Fibroblast of gingiva (primary cell): Measurements from ENCODE around the gene MARK3.
A peak's percentile ranks its signal among the peaks of the same experiment; 100 is the strongest.

Experiments used
- DNase-seq: peaks from one replicate; pipeline ENCODE4 v3.0.0-alpha.2; 2011; ENCODE audit warnings: low read depth

The MARK3 gene

GRCh38 chr14:103367995-103368394 lies 17.2 kb upstream of the MARK3 start:
- no peak for DNase-seq

DNA sequence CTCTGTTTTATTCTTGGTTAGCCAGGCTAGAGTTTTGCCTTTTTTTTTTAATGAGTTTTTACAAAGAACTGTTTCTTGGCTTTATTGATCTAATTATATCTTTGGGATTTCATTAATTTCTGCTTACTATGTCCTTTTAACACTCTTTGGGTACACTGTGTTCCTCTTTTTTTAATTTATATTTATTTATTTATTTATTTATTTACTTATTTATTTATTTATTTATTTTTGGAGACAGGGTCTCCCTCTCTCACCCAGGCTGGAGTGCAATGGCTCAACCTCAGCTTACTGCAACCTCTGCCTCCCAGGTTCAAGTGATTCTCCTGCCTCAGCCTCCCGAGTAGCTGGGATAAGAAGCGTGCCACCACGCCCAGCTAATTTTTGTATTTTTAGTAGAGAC lies 15.1 kb upstream of the MARK3 start:
- DNase-seq: no peak

DNA sequence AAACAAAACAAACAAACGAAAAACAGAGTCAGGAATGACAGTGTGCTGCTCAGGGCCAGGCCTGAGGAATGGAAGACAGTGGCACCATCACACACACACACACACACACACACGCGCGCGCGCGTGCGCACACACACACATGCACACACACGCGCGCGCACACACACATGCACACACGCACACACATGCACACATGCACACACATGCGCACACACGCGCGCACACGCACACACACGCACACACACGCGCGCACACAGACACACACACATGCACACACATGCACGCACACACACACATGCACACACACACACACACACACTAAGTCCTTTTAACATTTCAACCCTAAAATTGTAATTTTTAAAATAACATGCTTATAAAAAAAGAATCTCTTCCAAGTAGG lies 13.2 kb upstream of the MARK3 start:
- no peak for DNase-seq

DNA sequence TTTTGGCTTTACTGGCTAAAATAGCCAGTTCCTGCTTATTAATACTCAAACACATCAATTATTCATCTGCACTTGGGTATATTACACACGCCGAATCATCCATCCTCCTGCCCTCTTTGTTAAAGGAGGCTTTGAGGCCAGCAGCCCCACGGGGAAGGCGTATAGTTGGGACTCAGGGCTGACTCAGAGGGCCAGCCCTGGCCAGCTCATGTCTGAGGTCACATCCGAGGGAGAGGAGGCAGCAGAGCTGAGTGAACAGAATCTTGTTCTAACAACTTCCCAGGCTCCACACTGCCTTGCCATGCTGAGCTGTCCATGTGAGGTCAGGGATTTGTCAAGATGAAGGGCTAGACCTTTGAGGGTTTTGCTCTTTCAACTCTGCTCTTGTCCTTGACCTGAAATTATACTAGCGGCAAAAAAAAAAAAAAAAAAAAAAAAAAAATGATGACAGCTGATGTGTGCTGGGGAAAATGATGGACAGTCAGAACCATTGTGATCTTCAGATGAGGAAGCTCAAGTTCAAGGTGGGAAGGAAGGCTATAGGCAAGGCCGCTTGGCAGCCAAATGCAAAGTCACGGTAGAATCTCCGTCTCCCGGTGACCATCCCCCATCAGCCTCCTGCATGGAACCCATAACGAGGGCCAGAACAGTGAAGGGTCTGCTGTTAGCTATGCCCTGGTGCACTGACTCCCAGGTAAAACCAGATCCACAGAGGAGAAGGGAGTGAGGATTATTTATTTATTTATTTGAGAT lies 12.5 kb upstream of the MARK3 start:
- peak; percentile 72 for DNase-seq

- DNase-seq: no peak
Measured at GRCh38 chr14:103374121-103374520, 11.1 kb upstream of the MARK3 start.

GRCh38 chr14:103377522-103378037 lies 7.6 kb upstream of the MARK3 start:
- DNase-seq: no peak

- no peak for DNase-seq
Measured at GRCh38 chr14:103378038-103378854, 7.0 kb upstream of the MARK3 start.

GRCh38 chr14:103380719-103381377 lies 4.4 kb upstream of the MARK3 start:
- peak; percentile 56 for DNase-seq

DNA sequence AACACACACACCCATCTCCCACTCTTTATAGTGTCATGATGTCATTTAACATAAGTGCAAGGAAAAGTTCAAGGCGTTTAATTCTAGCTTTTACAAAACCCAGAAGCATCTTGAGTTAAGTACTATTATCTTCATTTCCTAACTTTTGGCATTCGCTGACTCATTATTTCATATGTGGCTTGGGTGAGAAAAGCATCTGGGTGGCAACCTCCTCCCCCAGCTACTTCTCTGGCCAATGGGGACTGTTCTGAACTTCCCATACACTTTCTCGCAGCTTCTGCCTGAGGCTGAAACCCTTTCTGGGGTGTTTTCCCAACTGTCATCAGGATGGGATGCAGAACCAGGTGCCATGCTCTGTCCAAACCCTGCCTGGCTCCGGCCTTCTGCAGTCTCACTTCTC lies 2.8 kb upstream of the MARK3 start:
- peak; percentile 47 for DNase-seq

GRCh38 chr14:103384450-103385151 lies 614 bp upstream of the MARK3 start:
- DNase-seq: no peak

- peak; percentile 47 for DNase-seq
Measured at GRCh38 chr14:103385929-103386712, 906 bp downstream of the MARK3 start.

DNA sequence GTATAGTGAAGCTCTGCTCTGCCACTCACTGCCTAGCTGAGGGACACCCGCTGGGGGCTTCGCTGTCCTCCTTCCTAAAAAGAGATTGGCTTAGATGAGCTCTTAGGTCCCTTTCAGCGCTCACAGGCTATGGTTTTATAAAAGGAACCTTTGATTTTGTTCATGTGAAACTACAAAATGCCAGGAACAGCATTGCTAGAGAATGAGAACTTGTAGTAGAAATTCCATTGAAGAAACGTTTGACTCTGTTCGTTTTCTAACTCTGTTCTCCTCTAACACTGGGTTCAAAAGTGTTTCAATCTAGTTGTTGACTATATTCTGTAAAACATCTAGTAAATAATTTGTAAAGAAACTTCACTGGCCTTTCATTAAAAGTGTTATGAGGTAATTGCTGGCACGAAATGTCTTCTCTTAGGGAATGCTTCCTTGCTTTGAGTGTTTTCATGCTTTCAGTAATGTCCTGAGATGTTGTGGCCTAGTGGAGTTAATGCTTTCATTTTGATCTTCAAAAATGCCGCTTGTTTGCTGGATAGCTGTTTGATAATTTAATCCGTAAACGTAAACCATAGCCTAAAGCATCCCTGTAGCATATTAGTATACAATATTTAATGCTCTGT lies 1.6 kb downstream of the MARK3 start:
- no peak for DNase-seq

GRCh38 chr14:103388664-103389063 lies 3.4 kb downstream of the MARK3 start:
- DNase-seq: no peak

GRCh38 chr14:103390605-103391004 lies 5.4 kb downstream of the MARK3 start:
- no peak for DNase-seq

- DNase-seq: peak; percentile 88
Measured at GRCh38 chr14:103391048-103391447, 5.8 kb downstream of the MARK3 start.

DNA sequence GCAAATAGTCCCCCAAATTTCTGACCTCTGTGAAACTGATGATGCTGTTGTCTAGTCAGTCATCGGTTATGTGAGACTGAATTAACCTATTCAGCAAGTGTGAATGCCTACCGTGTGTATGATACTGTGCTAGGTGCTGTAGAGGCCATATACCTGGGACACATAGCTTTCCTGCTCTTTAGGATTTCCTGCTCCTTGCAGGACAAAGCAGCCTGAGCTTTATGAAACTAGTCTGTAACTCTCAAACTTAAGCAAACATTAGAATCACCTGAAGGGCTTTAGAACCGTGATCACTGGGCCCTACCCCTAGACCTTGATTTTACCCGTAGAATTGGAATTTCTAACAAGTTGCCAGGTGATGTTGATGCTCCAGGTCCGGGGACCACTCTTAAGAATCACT lies 6.9 kb downstream of the MARK3 start:
- no peak for DNase-seq

DNA sequence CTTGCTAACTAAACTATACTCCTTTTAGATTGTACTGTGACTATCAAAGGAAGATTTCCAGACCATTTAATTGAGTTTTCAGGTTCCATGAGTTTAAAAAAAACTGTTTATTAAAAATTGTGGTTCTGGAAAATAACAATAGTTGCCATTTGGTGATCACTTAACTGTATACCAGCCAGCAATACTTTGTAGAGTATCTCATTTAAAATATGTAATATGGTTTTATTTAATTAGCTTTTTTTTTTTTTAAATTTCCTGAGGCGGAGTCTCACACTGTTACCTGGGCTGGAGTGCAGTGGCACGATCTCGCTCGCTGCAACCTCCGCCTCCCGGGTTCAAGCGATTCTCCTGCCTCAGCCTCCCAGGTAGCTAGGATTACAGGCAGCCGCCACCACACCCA lies 7.4 kb downstream of the MARK3 start:
- DNase-seq: no peak

- no peak for DNase-seq
Measured at GRCh38 chr14:103393070-103393469, 7.9 kb downstream of the MARK3 start.

DNA sequence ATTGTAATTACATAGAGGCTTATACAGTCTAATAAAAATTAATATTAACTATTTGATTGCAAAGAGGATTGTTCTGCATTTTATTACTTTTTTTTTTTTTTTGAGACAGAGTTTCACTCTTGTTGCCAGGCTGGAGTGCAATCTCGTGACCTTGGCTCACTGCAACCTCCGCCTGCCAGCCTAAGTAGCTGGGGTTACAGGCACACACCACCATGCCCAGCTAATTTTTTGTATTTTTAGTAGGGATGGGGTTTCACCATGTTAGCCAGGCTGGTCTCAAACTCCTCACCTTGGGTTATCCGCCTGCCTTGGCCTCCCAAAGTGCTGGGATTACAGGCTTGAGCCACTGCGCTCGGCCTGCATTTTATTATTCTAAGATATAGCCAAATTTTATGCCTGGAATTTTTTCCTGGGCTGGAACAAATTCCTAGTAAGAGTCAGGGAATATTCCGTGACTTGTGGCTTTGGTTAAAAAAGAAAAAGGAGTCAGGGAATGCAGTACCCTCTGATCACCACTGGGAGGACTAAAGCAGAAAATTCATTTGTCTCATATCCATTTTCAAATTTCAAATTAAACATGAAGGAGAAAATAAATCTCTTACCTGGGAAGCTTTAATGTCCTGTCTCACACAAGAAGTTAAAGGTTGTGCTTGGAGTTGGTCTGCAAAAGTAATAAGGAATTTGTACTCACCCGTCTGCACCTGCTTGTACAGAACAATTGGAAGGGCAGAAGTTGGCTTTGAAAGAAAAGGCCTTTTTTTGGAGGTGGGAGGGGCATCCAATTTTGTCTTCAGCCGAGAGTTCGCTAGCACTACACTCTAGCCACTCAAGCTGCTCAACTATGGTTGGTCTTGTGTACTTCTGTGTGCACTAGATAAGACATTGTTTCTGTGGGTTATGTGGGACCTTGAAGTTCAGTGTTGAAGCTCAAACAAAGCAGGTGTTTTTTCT lies 8.7 kb downstream of the MARK3 start:
- peak; percentile 42 for DNase-seq

DNA sequence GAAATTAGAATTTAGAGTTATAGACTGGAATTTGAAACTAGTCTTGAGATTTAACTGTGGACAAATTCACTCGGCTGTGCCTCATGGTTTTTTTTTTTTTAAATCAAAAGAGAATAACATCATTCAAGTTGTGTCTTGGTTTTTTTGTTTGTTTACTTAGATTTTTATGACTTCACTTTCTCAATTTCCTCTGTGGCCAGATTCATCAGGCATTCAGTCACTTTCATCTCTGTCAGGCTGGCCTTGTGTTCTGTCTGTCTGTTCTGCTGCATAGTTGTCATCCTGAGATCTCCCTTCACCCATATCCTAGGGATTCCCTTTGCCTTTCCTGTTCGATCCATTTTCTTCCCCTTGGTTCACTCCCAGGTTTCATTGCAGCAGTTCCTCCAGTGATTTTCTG lies 10.0 kb downstream of the MARK3 start:
- DNase-seq: peak; percentile 41
